Measurements from ENCODE around the gene C11orf97.
"Not testable (repeated sequence)": the region's sequence is repeated elsewhere in the genome, so short reads cannot be mapped to it uniquely, and the experiment has no call there.

C11orf97 gene

GRCh38 chr11:94546162-94546470 is 33.9 kb downstream of the C11orf97 start:
- no peak for TF ChIP-seq CTCF (IDR thresholded peaks at IDR 0.05; ENCODE audit: extremely low read depth, missing control alignments)
- no peak for DNase-seq (ENCODE audit: low spot score)

- TF ChIP-seq CTCF (IDR thresholded peaks at IDR 0.05; ENCODE audit: extremely low read depth, missing control alignments): no peak
- DNase-seq (ENCODE audit: low spot score): no peak
These were observed 34.6 kb downstream of the C11orf97 start for GRCh38 chr11:94546886-94547285.

- TF ChIP-seq CTCF (IDR thresholded peaks at IDR 0.05; ENCODE audit: extremely low read depth, missing control alignments): no peak
- no peak for DNase-seq (ENCODE audit: low spot score)
These were observed 36.9 kb downstream of the C11orf97 start for GRCh38 chr11:94549146-94549545.

- DNase-seq (ENCODE audit: low spot score): peak; percentile 45
- no peak for TF ChIP-seq CTCF (IDR thresholded peaks at IDR 0.05; ENCODE audit: extremely low read depth, missing control alignments)
These were observed 38.3 kb downstream of the C11orf97 start for GRCh38 chr11:94550513-94550912.

GRCh38 chr11:94553938-94554337 is 41.7 kb downstream of the C11orf97 start:
- no peak for TF ChIP-seq CTCF (IDR thresholded peaks at IDR 0.05; ENCODE audit: extremely low read depth, missing control alignments)
- no peak for DNase-seq (ENCODE audit: low spot score)

- DNase-seq (ENCODE audit: low spot score): not testable (repeated sequence)
These were observed 43.6 kb downstream of the C11orf97 start for GRCh38 chr11:94555752-94556329.

GRCh38 chr11:94557421-94557820 is 45.2 kb downstream of the C11orf97 start:
- DNase-seq (ENCODE audit: low spot score): no peak
- TF ChIP-seq CTCF (IDR thresholded peaks at IDR 0.05; ENCODE audit: extremely low read depth, missing control alignments): no peak

GRCh38 chr11:94557992-94558391 is 45.7 kb downstream of the C11orf97 start:
- TF ChIP-seq CTCF (IDR thresholded peaks at IDR 0.05; ENCODE audit: extremely low read depth, missing control alignments): no peak
- DNase-seq (ENCODE audit: low spot score): no peak
